HG02884 (cell line): ENCODE measurements around the gene CHFR.
"Not testable (repeated sequence)": the region's sequence is repeated elsewhere in the genome, so short reads cannot be mapped to it uniquely, and the experiment has no call there.

Experiments
- ATAC-seq: cut with Tn5 transposase; IDR thresholded peaks from one replicate; pipeline ENCODE4 v1.9.1; 2021; ENCODE audit warnings: mild to moderate bottlenecking, moderate library complexity; ENCODE audit not compliant: unreplicated experiment

Gene CHFR

DNA sequence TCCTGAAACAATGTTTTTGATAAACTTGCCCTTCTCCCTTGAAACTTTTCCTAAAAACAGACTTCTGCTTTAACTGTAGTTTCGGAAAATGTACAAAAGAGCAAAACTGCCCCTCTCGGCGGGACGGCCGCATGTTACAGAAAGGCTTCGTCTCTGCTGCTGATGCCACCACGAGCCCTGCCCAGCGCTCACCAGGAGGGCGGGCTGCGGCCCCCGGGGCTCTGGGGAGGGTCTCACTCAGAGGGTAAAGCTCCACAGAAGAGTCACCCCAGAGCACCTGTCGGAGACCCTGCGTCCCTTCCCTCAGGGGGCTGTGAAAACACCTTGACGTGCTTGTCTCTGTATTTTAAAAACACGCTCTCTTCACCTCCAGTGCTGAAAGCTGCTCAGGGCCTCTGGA is 46.3 kb downstream of the CHFR start:
- ATAC-seq: no peak

DNA sequence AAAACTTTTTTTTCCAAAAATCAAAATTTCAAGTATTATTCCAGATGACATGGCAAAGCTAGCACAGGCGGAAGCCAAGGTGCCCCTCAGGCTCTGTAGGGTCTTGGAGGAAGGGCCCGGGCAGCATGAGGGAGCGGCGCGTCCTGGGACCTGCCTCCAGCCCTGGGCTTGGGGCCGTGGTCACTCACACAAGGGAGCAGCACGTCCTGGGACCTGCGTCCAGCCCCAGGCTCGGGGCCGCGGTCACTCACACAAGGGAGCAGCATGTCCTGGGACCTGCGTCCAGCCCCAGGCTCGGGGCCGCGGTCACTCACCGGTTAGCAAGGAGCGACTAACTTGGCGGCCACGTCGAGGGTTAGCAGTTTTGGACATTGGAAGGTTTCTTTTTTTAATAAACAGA is 46.9 kb downstream of the CHFR start:
- no peak for ATAC-seq

DNA sequence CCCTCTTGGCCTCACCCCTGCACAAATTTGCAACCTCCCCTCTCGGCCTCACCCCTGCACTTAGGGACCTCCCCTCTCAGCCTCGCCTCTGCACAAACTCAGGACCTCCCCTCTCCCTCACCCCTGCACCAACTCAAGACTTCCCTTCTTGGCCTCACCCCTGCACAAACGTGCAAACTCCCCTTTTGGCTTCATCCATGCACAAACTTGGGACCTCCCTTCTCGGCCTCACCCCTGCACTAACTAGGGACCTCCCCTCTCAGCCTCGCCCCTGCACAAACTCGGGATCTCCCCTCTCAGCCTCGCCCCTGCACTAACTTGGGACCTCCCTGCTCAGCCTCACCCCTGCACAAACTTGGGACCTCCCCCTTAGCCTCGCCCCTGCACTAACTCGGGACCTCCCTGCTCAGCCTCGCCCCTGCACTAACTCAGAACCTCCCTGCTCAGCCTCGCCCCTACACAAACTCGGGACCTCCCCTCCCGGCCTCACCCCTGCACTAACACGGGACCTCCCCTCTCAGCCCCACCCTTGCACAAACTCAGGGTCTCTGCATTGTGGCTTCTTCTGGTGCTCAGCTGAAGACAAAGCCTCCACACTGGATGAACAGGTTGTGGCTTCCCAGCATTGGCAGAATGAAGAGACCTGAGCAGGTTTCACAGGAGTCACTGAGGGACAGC is 47.7 kb downstream of the CHFR start:
- no peak for ATAC-seq

DNA sequence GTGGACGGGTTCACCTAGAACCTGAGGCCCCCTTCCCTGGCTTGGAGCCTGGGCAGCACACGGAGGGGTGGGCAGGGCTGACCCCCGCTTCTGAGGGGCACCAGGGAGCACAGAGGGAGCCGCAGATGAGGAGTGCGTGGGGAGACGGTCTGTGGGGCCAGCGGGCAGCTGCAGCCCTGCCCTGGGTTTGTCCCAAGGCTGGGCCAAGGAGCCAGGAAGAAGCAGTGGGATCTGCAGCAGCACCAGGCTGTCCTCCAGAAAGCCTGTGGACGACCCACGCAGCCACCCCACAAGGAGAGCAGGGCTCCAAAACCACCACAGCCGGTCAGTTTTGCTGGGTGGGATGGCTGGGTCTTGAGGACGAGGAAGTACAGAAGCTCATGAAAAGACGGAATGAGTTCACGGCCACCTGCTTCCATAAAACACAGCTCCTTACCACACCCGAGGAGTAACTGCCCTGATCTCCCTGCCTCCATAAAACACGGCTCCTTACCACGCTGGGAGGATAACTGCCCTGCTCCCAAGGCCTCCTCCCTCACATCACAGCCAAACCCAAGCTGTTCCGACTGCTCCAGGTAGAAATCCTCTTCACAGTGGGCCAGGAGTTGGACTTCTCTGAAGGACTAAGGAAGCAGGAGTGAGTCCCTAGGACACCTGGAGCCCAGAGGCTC is 48.9 kb downstream of the CHFR start:
- no peak for ATAC-seq

DNA sequence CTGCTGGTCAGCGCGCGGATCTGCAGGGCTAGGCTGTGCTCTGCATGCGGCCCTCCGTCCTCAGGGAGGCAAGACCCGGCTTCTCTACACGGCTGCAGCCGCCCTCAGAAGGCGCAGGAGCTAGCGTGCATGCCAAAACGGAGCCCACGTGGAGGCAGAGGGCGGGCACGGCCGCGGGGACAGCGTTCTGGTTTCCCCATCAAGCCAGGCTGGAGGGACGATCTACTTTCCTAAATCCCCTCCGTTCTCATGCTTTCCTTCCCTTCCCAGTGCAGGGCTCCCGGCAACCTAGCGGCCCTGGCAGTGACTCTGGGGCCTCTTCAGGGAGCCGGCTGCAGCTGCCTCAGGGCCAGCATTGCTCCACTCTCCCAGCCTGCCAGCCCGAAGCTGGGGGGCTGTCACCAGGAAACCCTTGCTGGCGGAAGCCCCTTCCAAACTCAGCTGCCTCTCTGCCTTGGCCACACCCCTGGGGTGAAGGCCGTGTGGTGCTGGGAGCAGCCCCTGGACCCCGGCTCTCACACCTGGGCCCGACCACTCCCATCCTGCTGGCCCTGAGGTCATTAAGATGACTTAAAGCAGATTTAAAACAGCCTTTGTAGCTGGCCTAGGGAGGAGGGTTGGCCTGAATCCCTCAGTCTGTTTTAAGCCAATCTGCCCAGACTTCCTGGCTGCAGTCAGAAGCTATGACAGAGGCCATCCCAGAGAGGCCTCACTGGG is 49.6 kb downstream of the CHFR start:
- no peak for ATAC-seq

DNA sequence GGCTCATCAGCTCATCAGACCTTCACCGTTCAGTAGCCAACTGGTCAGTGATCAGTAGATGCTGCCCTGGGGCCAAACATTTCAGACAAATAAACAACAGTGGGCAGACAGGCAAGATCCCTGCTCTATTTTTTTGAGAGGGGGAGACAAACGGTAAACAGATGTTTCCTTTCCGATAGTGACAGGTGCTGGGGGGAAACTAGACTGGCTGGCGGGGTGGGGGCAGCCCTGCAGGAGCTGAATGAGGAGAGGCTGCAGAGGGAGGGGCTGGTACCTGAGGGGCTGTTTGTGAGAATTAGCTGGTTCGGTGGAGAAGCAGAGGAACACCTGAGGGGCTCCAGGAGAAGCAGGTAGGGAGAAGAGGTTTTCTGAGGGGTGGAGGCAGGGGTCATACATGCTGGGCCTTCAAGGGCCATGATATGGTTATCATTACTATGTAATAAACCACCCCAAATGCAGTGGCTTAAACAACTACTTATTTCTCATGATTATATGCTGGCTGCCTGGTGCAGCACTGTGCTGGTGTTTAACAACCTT is 50.5 kb downstream of the CHFR start:
- ATAC-seq: no peak

DNA sequence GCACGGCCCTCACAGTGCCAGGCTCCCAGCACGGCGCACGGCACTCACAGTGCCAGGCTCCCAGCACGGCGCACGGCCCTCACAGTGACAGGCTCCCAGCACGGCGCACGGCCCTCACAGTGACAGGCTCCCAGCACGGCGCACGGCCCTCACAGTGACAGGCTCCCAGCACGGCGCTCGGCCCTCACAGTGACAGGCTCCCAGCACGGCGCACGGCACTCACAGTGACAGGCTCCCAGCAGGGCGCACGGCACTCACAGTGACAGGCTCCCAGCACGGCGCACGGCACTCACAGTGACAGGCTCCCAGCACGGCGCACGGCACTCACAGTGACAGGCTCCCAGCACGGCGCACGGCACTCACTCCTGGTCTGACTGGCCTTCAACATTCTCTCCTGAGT is 51.2 kb downstream of the CHFR start:
- not testable (repeated sequence) for ATAC-seq

DNA sequence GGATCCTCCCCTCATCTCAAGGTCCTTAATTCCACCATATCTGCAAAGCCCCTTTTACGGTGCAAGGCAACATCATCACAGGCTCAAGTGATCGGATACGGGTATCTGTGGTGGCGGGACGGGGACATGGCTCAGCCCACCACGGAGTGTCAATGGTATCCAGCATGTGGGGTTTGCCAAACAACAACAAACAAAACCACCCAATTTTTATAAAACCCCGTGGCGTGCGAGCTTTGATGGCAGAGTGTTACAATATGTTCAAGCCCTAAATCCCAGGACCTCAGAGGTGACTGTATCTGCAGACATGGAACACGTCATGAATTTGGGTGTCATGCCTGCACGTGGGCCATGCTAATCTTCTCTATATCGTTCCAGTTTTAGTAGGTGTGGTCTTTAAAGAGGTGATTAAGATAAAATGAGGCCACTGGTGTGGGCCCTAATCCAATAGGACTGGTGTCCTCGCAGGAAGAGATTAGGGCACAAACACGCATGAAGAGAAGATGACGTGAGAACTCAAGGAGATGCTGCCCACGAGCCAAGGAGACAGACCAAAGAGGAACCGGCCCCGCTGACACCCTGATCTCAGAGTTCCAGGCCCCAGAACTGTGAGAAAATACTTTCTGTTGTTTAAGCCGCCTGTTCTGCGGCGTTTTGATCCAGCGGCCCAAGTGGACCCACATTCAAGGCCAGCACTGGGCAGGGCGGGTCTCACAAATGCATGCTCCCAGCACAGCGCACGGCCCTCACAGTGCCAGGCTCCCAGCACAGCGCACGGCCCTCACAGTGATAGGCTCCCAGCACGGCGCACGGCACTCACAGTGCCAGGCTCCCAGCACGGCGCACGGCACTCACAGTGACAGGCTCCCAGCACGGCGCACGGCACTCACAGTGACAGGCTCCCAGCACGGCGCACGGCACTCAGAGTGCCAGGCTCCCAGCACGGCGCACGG is 52.1 kb downstream of the CHFR start:
- no peak for ATAC-seq

DNA sequence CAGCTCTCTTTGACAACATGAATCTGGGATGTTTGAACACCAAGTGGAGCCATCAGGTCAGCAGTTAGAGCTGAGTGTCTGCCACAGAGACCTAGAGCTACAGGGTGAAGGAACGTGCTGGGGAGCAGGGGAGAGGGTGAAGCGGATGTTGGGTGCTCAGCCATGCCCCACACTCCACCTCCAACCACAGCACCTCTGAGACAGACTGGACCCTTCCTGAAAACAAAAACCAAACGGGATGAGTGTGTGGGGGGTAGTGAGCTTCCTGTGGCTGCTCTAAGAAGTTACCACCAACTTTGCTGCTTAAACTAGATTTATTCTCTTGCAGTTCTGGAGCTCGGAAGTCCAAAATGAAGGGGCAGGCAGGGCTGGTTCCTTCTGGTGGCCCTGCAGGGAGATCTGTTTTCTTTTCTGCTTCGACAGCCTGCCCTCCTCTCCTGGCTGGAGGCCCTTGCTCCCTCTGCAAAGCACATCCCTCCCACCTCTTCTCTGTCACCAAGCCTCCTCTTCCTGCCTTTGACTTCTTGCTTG is 53.2 kb downstream of the CHFR start:
- no peak for ATAC-seq

DNA sequence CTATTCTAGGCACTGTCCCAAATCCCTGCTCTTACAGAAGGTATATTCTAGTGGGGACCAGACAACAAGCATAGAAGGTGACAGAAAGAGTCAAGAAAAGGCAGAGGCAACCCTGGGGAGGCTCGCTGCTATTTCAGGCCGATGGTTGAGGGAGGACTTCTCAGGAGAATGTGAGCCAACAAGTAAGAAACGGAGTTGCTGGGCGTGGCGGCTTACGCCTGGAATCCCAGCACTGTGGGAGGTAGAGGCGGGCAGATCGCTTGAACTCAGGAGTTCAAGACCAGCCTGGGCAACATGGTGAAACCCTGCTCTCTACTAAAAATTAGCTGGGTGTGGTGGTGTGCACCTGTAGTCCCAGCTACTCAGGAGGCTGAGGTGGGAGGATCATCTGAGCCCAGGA is 54.1 kb downstream of the CHFR start:
- ATAC-seq: no peak

DNA sequence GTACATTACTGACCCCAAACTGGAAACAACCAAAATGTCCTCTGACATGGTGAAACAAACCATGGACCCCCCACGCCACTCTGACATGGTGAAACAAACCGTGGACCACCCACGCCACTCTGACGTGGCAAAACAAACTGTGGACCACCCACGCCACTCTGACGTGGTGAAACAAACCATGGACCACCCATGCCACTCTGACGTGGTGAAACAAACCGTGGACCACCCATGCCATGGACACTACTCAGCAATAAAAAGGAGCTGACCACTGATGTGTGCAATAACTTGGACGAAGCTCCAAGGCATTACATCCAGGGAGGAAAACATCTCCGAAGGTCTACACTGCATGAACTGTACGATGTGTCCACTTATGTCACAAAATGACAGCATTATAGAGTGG is 55.6 kb downstream of the CHFR start:
- no peak for ATAC-seq

DNA sequence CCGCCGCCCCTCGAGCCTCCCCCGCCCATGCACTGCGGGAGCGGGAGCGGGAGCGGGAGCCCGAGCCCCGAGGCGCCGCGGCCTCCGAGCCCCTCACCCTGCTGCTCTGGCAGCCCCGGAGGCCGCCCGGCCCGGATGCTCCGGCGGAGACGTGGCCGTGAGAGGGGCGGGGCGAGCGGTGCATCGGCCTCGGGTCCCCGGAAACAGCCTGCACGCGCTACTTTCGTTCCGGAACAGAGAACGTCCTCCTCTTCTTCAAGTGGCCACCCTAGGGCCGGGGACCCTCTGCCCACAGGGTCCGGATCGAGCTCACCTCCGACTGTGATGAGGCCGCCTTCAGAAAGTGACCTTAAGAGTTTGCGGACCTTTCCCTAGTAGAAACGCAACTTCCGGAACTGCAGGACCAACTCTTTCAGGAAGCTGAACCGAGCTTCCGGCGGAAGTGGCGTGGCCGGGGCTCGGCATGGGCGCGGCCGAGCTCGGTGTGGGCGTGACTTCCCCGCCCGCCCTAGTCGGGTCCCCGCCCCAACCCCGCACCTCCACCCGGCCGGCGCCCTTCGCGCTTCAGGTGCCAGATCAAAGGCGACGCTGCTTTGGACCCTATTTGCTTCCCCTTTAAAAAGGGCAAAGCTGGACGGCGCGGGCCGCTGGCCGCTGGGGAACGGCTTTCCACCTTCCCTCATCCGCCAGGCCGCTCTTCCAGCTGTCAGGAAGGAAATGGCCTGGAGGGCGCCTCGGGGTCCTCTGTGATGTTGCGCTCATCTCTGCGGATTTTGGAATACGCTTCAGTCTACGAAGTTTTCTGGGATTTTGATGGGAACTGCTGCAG is 58.5 kb downstream of the CHFR start, which contains the start of gene GOLGA3:
GOLGA3 (minus strand) TSS at position 164 of the 829 bp plus-strand sequence. CDS start 6,741 bp downstream, outside the sequence.
- ATAC-seq: peak; percentile 87

DNA sequence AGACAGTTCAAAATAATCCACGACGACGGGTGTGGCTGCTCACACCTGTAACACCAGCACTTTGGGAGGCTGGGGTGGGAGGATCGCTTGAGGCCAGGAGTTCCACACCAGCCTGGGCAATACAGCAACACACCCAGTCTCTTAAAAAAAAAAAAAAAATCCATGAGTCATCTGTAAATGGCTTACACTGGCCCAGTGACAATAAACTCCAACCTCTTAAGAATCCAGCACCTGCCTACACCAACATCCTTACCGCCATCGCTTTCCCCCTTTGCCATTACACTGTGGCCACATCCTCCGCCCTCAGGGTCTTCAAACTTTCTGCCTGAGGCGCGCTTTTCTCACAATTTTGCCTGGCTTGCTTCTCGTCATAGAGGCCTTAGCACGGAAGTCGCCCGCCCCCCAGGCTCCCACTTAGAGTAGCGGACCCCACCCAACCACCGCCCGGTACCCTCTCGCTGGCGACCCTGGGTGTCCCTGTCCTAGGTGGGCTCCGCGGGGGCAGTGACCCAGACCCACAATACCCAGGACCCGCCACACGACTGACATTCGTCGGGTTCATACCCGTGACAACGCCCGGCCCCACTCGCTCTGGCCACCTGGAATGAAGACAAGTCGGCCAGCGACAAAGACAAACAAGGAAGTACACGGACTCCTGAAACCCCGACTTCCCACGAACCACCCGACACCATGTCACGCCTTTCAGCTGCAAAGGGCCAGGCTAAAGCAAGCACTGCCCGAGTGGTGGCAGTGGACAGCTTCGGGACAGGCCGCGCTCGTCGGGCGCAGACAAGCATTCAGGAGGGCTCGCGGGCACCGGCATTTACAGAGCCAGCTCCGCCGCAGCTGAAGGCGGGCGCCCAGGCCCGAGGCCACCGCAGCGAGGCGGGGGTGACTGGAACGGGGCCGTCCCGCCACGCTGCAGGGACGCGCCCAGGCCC is 59.4 kb downstream of the CHFR start:
- ATAC-seq: peak; percentile 28

DNA sequence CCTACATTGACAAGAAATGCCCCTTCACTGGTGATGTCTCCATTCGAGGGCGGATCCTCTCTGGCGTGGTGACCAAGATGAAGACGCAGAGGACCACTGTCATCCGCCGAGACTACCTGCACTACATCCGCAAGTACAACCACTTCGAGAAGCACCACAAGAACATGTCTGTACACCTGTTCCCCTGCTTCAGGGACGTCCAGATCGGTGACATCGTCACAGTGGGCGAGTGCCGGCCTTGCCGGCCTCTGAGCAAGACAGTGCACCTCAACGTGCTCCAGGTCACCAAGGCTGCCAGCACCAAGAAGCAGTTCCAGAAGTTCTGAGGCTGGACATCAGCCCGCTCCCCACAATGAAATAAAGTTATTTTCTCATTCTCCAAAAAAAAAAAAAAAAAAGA is 61.5 kb downstream of the CHFR start:
- ATAC-seq: no peak

DNA sequence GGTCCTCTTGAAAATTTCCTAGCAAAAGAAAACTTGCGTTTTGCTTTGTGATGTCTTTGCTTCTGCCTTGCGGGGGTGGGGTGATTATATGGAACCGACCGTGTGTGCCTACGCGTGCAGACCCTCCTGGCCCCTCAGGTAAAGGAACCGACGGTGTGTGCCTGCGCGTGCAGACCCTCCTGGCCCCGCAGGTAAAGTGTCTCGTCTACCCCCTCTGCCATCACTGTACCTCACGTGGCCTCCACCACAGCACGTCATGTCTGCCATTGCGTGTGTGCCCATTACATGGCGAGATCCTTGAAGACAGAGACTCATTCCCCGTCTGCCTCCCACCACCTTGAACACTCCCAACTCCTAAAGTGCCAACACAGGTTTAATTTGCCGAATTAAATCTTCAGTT is 62.3 kb downstream of the CHFR start:
- ATAC-seq: no peak

DNA sequence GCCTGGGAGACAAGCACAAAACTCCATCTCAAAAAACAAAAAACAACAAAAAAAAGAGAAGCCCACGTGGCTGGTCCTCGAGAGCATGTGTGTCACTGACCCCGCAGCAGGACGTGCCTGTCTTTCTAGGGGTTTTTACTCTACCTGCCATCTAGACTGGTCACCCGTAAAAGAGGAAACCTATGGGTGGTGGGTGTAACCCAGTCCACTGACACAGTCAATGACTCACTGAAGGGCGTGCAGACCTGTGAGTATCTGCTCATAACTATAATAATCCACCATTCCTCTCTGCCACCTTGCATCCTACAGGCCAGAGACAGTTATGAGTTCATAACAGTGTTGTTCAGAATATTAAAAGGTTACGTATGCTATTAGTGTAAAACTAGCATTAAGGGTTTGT is 63.4 kb downstream of the CHFR start:
- no peak for ATAC-seq

DNA sequence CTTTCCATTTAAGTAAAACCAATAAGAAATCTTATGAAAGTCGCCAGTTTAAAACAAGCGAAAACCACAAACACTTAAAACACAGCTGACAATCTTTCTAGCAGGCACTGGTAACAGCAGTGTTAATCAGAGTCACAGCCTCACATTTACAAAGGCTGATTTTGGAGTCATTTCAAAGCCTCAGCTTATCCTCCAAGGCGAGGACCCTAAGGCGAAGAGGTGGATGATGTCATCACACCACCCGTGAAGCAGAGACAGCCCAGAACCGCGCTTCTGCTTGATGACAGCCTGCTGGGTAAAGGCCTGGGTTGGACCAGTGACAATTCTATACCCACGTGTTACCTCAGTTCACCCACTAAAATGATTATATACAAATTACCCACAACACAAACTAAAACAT is 68.8 kb downstream of the CHFR start:
- ATAC-seq: no peak

DNA sequence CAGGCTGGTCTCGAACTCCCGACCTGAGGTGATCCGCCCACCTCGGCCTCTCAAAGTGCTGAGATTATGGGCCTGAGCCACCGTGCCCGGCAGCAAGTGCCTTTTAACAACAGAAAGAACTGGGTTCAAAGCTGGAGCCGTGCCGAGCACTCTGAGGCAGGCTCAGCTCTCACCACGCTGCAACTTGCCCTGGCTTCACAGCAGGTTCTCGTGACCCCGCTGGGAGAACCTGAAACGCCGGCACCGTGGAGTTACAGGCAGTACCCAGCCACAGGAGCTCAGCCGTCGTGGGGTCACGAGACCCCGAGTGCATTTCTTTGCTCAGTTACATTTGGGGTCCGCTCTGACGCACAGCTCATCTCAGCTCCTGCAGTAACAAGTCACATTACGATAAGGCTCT is 73.2 kb downstream of the CHFR start:
- no peak for ATAC-seq
